SK-N-SH treated with all-trans-retinoic acid at 6 μM for 48 hours (cell line): Measurements from ENCODE around the gene VAT1L.

ENCODE experiments used
- RARB ChIP-seq: fragments of 250-450 bp; sonication (Bioruptor Pico); IDR thresholded peaks from 2 replicates; pipeline ENCODE4 v1.8.0; 2021; ENCODE audit warnings: mild to moderate bottlenecking, moderate library complexity
- TOX ChIP-seq: fragments of 250-450 bp; sonication (Bioruptor Pico); IDR thresholded peaks from 2 replicates; pipeline ENCODE4 v1.8.0; 2021; ENCODE audit warnings: mild to moderate bottlenecking, moderate library complexity, borderline replicate concordance
- ZC3H10 ChIP-seq: fragments of 250-450 bp; sonication (Bioruptor Pico); IDR thresholded peaks from 2 replicates; pipeline ENCODE4 v1.5.1; 2021; ENCODE audit warnings: mild to moderate bottlenecking, moderate library complexity
- TF ChIP-seq, protein P1 (sequence below): fragments of 250-450 bp; sonication (Bioruptor Pico); IDR thresholded peaks from 2 replicates; pipeline ENCODE4 v1.5.1; 2020; ENCODE audit warnings: low read depth, mild to moderate bottlenecking, moderate library complexity

- no peak for TF ChIP-seq ZC3H10 (CRISPR knock-in tag)
- TF ChIP-seq, protein P1, sequence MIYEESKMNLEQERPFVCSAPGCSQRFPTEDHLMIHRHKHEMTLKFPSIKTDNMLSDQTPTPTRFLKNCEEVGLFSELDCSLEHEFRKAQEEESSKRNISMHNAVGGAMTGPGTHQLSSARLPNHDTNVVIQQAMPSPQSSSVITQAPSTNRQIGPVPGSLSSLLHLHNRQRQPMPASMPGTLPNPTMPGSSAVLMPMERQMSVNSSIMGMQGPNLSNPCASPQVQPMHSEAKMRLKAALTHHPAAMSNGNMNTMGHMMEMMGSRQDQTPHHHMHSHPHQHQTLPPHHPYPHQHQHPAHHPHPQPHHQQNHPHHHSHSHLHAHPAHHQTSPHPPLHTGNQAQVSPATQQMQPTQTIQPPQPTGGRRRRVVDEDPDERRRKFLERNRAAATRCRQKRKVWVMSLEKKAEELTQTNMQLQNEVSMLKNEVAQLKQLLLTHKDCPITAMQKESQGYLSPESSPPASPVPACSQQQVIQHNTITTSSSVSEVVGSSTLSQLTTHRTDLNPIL (CRISPR knock-in tag), result no peak
- TF ChIP-seq RARB, result no peak
- no peak for TF ChIP-seq TOX (CRISPR knock-in tag)
Measured at GRCh38 chr16:77760800-77761199, 27.6 kb upstream of the VAT1L start.
